Gastrocnemius medialis (tissue), 4 donors: ENCODE data around the gene BANK1. TPM values are rescaled to one million over a fixed set of nuclear protein-coding genes. Genes with fewer than 3 reads are reported as not detected.

Experiments used
- ATAC-seq, 2 donors: fragments of 150-250 bp; one replicate each; pipeline ENCODE4 v1.9.1; 2016
- DNase-seq, 2 donors: peaks; one replicate each; pipeline ENCODE4 v3.0.0-alpha.2; 2019
- H3K27ac ChIP-seq, 4 donors: fragments of 200-600 bp; sonication (generic); 1 replicate in 1 of 4; 2 replicates in 3 of 4; pipeline ENCODE4 v1.5.1; 2016 to 2018; ENCODE audit warnings: mild to moderate bottlenecking in 2 of 4, moderate library complexity in 1 of 4
- H3K27me3 ChIP-seq, 3 donors: fragments of 200-600 bp; sonication (generic) in 2 of 3; 1 replicate in 1 of 3; 2 replicates in 2 of 3; pipeline versions ENCODE4 v1.5.1 to v1.6.0; 2016 to 2019; ENCODE audit warnings: mild to moderate bottlenecking in 1 of 3, moderate library complexity in 1 of 3
- H3K36me3 ChIP-seq, 2 donors: fragments of 200-600 bp; sonication (generic) in 1 of 2; one replicate each; pipeline ENCODE4 v1.5.1; 2017 to 2018
- H3K4me1 ChIP-seq, 2 donors: fragments of 200-600 bp; sonication (generic) in 1 of 2; one replicate each; pipeline ENCODE4 v1.5.1; 2016 to 2017; ENCODE audit warnings: mild to moderate bottlenecking in 2 of 2
- H3K4me3 ChIP-seq, 4 donors: fragments of 200-600 bp; sonication (generic) in 3 of 4; 1 replicate in 1 of 4; 2 replicates in 3 of 4; pipeline ENCODE4 v1.5.1; 2016 to 2019; ENCODE audit warnings: mild to moderate bottlenecking in 2 of 4
- H3K9me3 ChIP-seq, 3 donors: fragments of 200-600 bp; sonication (generic) in 2 of 3; 1 replicate in 1 of 3; 2 replicates in 2 of 3; pipeline ENCODE4 v1.5.1; 2016 to 2019
- POLR2A ChIP-seq, 2 donors: fragments of 450-650 bp; IDR thresholded peaks; one replicate each; pipeline ENCODE4 v1.6.1; 2017; ENCODE audit warnings: antibody characterized with exemption in 2 of 2, mild to moderate bottlenecking in 2 of 2, moderate library complexity in 2 of 2
- in situ Hi-C, 4 donors: fragments of 200-750 bp; cut with MboI; loops; one replicate each; pipeline versions ENCODE4 v1.15.0 to v1.8.0; 2017; ENCODE audit warnings: low sequenced_read_pairs in 4 of 4
- intact Hi-C: fragments of 100-400 bp; cut with DNase I; formaldehyde crosslinking; loops from one replicate; pipeline ENCODE4 v1.15.1; 2023; ENCODE audit warnings: low total_unique reads
- total RNA-seq, 4 donors: library from RNA; depleted of rRNA; stranded (reverse); fragments of >200 nt; gene quantifications; one replicate each; pipeline versions ENCODE4 v1.1.0 to v1.2.3, GENCODE V29; 2016
- TF ChIP-seq, protein P1 (sequence below), 5 experiments: fragments of 450-650 bp in 3 of 5; fragments of 200-600 bp in 2 of 5; sonication (generic) in 2 of 5; IDR thresholded peaks in 4 of 5; conservative IDR thresholded peaks in 1 of 5; 1 replicate in 4 of 5; 2 replicates in 1 of 5; pipeline ENCODE4 v1.5.1; 2016 to 2019; ENCODE audit warnings: antibody characterized with exemption in 5 of 5, mild to moderate bottlenecking in 3 of 5, moderate library complexity in 3 of 5

Gene BANK1
- total RNA-seq, 4 donors from 2014 or later = 0.10 to 0.91 (median 0.26) TPM

DNA sequence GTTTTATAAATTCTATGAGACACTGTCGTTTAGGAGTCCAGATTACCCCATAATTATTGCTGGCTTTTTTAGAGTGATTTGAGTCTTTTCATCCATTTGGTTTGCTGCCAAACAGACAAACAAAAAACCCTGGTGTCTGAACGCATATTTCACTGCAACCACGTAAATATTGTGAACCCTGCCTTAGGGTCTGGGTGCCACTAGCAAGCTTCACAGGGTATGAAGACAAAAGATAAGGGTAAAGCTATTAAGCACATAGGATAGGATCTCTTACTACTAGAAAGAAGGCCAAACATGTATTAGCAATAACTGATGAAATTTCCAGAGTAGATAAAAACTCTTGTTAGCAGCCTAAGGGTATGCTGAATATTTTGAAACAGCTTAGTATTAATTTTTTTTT, 143.3 kb downstream of the BANK1 start:
- ATAC-seq = no peak
- no peak for TF ChIP-seq POLR2A (IDR thresholded peaks at IDR 0.05)
- TF ChIP-seq, protein P1, sequence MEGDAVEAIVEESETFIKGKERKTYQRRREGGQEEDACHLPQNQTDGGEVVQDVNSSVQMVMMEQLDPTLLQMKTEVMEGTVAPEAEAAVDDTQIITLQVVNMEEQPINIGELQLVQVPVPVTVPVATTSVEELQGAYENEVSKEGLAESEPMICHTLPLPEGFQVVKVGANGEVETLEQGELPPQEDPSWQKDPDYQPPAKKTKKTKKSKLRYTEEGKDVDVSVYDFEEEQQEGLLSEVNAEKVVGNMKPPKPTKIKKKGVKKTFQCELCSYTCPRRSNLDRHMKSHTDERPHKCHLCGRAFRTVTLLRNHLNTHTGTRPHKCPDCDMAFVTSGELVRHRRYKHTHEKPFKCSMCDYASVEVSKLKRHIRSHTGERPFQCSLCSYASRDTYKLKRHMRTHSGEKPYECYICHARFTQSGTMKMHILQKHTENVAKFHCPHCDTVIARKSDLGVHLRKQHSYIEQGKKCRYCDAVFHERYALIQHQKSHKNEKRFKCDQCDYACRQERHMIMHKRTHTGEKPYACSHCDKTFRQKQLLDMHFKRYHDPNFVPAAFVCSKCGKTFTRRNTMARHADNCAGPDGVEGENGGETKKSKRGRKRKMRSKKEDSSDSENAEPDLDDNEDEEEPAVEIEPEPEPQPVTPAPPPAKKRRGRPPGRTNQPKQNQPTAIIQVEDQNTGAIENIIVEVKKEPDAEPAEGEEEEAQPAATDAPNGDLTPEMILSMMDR (IDR thresholded peaks at IDR 0.05 in 4 of 5, conservative IDR thresholded peaks at IDR 0.05 in 1 of 5) = no peak
- no peaks in the 10 kb centered on the region for H3K36me3 ChIP-seq
- H3K4me3 ChIP-seq = no peak overlapping the region
- intact Hi-C loops (no loop called here), in situ Hi-C loops (no loop called here)
- H3K4me1 ChIP-seq = no peaks in the 10 kb centered on the region
- no peaks in the 10 kb centered on the region for H3K27me3 ChIP-seq
- no peak for DNase-seq
- H3K9me3 ChIP-seq = no peaks in the 10 kb centered on the region
- H3K27ac ChIP-seq = no peak overlapping the region

DNA sequence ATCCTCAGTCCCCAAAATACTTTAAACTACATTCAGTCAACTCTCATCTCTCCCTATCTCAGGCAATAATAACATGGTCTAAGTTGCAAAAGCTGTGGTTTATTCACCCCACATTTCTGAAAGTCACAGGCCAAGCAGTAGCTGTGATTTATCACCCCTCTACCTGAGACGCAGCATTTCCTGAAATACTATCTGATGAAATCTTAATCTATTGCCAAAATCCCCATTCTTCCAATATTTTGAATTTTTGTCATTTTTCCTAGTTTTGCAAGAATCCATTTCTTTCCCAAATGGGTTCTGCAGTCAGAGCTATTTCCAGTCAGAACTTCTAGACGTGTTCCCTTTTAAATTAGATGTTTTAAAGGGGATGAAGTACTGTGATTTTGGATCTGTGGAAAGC, 148.3 kb downstream of the BANK1 start:
- no peak for TF ChIP-seq POLR2A (IDR thresholded peaks at IDR 0.05)
- TF ChIP-seq, protein P1 (IDR thresholded peaks at IDR 0.05 in 4 of 5, conservative IDR thresholded peaks at IDR 0.05 in 1 of 5) = no peak
- Histone ChIP-seq H3K9me3 (no peaks in the 10 kb centered on the region), H3K36me3 (no peaks in the 10 kb centered on the region), H3K27me3 (no peaks in the 10 kb centered on the region), H3K27ac (no peak overlapping the region), H3K4me3 (no peak overlapping the region), H3K4me1 (no peaks in the 10 kb centered on the region)
- DNase-seq (no peak), ATAC-seq (no peak)
- in situ Hi-C loops = no loop called here
- intact Hi-C loops = no loop called here

DNA sequence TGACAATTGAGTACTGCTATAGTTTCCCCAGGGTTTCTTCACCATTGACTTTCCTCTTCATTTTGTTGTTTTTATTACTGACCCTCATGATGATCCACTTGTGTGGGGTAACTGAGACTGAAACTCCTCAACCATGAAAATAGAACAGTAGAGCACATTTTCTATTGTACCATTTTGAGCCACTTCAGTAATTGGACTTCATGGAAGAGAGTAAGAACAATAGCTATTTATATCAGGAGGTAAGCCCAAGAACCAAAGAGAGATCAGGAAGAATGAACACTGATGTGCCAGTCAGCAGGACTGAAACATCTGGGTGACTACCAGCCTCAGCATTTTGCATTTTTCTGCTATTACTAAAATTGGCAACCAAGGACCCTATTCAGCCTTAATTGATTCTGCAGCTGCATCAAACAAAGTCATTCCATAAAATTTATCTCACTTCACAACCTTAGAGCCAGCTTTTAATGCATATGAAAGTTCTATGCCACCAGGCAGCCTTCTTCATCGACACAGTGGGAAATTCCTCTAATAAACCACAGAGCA, 151.4 kb downstream of the BANK1 start:
- DNase-seq = no peak
- in situ Hi-C loops (no loop called here), intact Hi-C loops (no loop called here)
- Histone ChIP-seq H3K27me3 (no peaks in the 10 kb centered on the region), H3K4me3 (no peak overlapping the region), H3K36me3 (no peaks in the 10 kb centered on the region), H3K4me1 (no peaks in the 10 kb centered on the region), H3K9me3 (no peaks in the 10 kb centered on the region), H3K27ac (no peak overlapping the region)
- TF ChIP-seq, protein P1 (IDR thresholded peaks at IDR 0.05 in 4 of 5, conservative IDR thresholded peaks at IDR 0.05 in 1 of 5) = no peak
- TF ChIP-seq POLR2A (IDR thresholded peaks at IDR 0.05) = no peak
- no peak for ATAC-seq

DNA sequence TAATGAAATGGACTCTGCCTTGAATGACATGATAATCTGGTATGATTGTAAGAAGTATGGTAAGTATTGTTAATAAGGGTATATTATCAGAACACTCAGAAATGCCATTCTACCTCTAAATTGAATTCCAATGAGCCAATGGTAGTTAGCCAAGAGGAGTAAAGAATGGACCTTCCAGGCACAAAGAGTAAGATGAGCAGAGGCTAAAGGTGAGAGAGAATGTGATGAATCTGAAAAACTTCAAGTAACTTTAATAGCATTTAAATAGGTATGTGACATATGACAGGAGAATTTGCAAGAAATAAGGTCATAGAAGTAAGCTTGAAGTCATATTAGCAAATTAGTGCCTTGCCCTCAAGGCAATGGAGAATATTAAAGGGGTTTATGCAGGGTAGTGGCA, 152.4 kb downstream of the BANK1 start:
- Histone ChIP-seq H3K27me3 (no peaks in the 10 kb centered on the region), H3K27ac (no peak overlapping the region), H3K4me3 (no peak overlapping the region), H3K9me3 (no peaks in the 10 kb centered on the region), H3K4me1 (no peaks in the 10 kb centered on the region), H3K36me3 (no peaks in the 10 kb centered on the region)
- no peak for ATAC-seq
- in situ Hi-C loops = no loop called here
- DNase-seq = no peak
- intact Hi-C loops = no loop called here
- TF ChIP-seq, protein P1 (IDR thresholded peaks at IDR 0.05 in 4 of 5, conservative IDR thresholded peaks at IDR 0.05 in 1 of 5) = no peak
- no peak for TF ChIP-seq POLR2A (IDR thresholded peaks at IDR 0.05)

DNA sequence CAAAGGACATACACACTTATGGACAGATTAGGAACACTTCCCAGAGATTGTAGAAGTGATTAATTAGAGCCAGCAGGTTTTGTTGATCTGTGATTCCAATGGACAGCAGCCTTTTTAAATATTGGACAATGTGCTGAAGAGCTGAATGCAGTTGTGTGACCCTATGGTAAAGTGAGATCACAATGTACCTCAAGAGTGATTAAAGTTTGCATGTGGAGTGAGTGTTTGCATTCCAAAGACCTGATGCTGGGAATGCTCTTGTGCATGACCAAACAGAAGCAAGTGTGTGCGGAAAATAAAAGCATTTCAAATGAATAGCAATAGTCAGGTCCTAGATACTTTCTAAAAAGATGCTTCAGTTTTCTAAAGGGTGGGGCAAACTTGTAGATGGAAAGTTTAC, 154.1 kb downstream of the BANK1 start:
- no peak overlapping the region for H3K27ac ChIP-seq
- no peak overlapping the region for H3K4me3 ChIP-seq
- ATAC-seq = no peak
- TF ChIP-seq POLR2A (IDR thresholded peaks at IDR 0.05) = no peak
- TF ChIP-seq, protein P1 (IDR thresholded peaks at IDR 0.05 in 4 of 5, conservative IDR thresholded peaks at IDR 0.05 in 1 of 5) = no peak
- no peaks in the 10 kb centered on the region for H3K27me3 ChIP-seq
- no peaks in the 10 kb centered on the region for H3K9me3 ChIP-seq
- DNase-seq = no peak
- H3K36me3 ChIP-seq = no peaks in the 10 kb centered on the region
- no peaks in the 10 kb centered on the region for H3K4me1 ChIP-seq
- in situ Hi-C loops = no loop called here
- intact Hi-C loops = no loop called here
